Lower leg skin (tissue), 3 donors: ENCODE measurements around the gene VSTM2L.

Experiments used
- CTCF ChIP-seq, 3 donors: fragments of 450-650 bp; IDR thresholded peaks; one replicate each; pipeline ENCODE4 v1.5.1; 2016; ENCODE audit warnings: antibody characterized with exemption in 3 of 3, mild to moderate bottlenecking in 3 of 3, moderate library complexity in 2 of 3
- POLR2A ChIP-seq, 2 donors: fragments of 450-650 bp; IDR thresholded peaks; one replicate each; pipeline ENCODE4 v1.6.1; 2016 to 2017; ENCODE audit warnings: antibody characterized with exemption in 2 of 2, mild to moderate bottlenecking in 1 of 2, moderate library complexity in 1 of 2

GRCh38 chr20:37888641-37889040, 14.3 kb upstream of the VSTM2L start:
- TF ChIP-seq CTCF (IDR thresholded peaks at IDR 0.05), result no peak
- no peak for TF ChIP-seq POLR2A (IDR thresholded peaks at IDR 0.05)
